ENCODE data around the gene CCHCR1. TPM values are rescaled to one million over a fixed set of nuclear protein-coding genes. Genes with fewer than 3 reads are reported as not detected.

CCHCR1 gene
- total RNA-seq, 1 experiment from 2014 or later: 45.5 TPM

- no CpG with 5 or more reads among the region's 3 CpGs for WGBS (ENCODE audit: extremely low coverage, insufficient read length, low lambda C conversion rate)
- no peak overlapping the region for H3K4ac ChIP-seq (ENCODE audit: low read depth, low read length)
- no peak overlapping the region for H3K18ac ChIP-seq (ENCODE audit: insufficient read length, low read depth, low read length)
- no peaks in the 10 kb centered on the region for H3K9me3 ChIP-seq (ENCODE audit: control insufficient read depth, low read depth, low read length)
- H2AFZ ChIP-seq (ENCODE audit: low read length): no peak overlapping the region
- no peak overlapping the region for H4K8ac ChIP-seq (replicated peaks; ENCODE audit: insufficient read length, low read depth, low read length)
- H2BK5ac ChIP-seq (ENCODE audit: insufficient read length, low read length): no peak overlapping the region
- Mint-ChIP-seq H3K36me3 (ENCODE audit: insufficient read depth in 1 of 3, low read depth in 3 of 3) (no peaks in the 10 kb centered on the region), H3K4me3 (no peak overlapping the region), H3K27ac (peak overlapping the region in 1 of 3 experiments; percentile 85; a peak in 1 of 7 replicates), H3K4me1 (peaks cover 26 to 31% of the 10 kb centered on the region in 2 experiments), H3K9me3 (no peaks in the 10 kb centered on the region; a peak in 1 of 5 replicates), H3K27me3 (ENCODE audit: low read depth) (peaks cover 5% of the 10 kb centered on the region)
- H3K79me1 ChIP-seq (ENCODE audit: insufficient read depth, low read depth, low read length, poor library complexity, severe bottlenecking): no peaks in the 10 kb centered on the region
- no peak overlapping the region for H3K23ac ChIP-seq (ENCODE audit: insufficient read length, low read depth, low read length)
- H2BK12ac ChIP-seq (ENCODE audit: insufficient read length, low read depth, low read length): no peak overlapping the region
- no peak overlapping the region for H3K56ac ChIP-seq (ENCODE audit: insufficient read length, low read depth, low read length)
- H4K91ac ChIP-seq (ENCODE audit: insufficient read length, low read depth, low read length): no peak overlapping the region
- no peak overlapping the region for H2BK15ac ChIP-seq (ENCODE audit: low read depth, low read length)
- no peak overlapping the region for H3K9ac ChIP-seq (ENCODE audit: extremely low read depth, insufficient read length, low read length)
- H3K79me2 ChIP-seq (ENCODE audit: insufficient read depth, low read length): no peaks in the 10 kb centered on the region
- no peak overlapping the region for H3T11ph ChIP-seq (ENCODE audit: low read length)
- H3K27ac ChIP-seq (ENCODE audit: insufficient read length, low read depth, low read length): no peak overlapping the region
- H3K27me3 ChIP-seq (ENCODE audit: insufficient read depth, low read length): no peaks in the 10 kb centered on the region
- no peak overlapping the region for H3K4me2 ChIP-seq (ENCODE audit: insufficient read depth, insufficient read length, low read length)
- H3K4me1 ChIP-seq (ENCODE audit: insufficient read depth, low read length): no peaks in the 10 kb centered on the region
- no peak overlapping the region for H2AK5ac ChIP-seq (ENCODE audit: insufficient read length, low read length)
- no peaks in the 10 kb centered on the region for H3K23me2 ChIP-seq (ENCODE audit: insufficient read length, low read depth, low read length, poor library complexity, severe bottlenecking)
- H2BK120ac ChIP-seq (ENCODE audit: low read depth, low read length, poor library complexity, severe bottlenecking): no peak overlapping the region
- no peak for TF ChIP-seq CTCF (conservative IDR thresholded peaks at IDR 0.05)
- H3K14ac ChIP-seq (ENCODE audit: insufficient read depth, low read length): no peak overlapping the region
- no peak for DNase-seq
- H4K20me1 ChIP-seq (ENCODE audit: control insufficient read depth, insufficient read depth, insufficient read length): no peaks in the 10 kb centered on the region
- no peak overlapping the region for H4K5ac ChIP-seq (ENCODE audit: insufficient read length, low read depth, low read length)
- no peak overlapping the region for H2BK20ac ChIP-seq (ENCODE audit: low read depth, low read length, poor library complexity, severe bottlenecking)
These were observed 26.0 kb downstream of the CCHCR1 start for GRCh38 chr6:31131595-31131994.
